Hepatocyte (in vitro differentiated cells): Measurements from ENCODE around the gene RPS24. TPM values are rescaled to one million over a fixed set of nuclear protein-coding genes. Genes with fewer than 3 reads are reported as not detected.

Source experiments
- DNase-seq: peaks from one replicate; pipeline ENCODE4 v3.0.0-alpha.2; 2016; ENCODE audit warnings: low spot score
- H2AFZ ChIP-seq: fragments of 200-600 bp; sonication (generic); 2 replicates; pipeline ENCODE4 v1.6.0; 2016; ENCODE audit warnings: antibody characterized with exemption, mild to moderate bottlenecking
- H3K27ac ChIP-seq: fragments of 200-600 bp; sonication (generic); 2 replicates; pipeline ENCODE4 v1.5.1; 2016; ENCODE audit warnings: mild to moderate bottlenecking
- H3K27me3 ChIP-seq: fragments of 200-600 bp; sonication (generic); 2 replicates; pipeline ENCODE4 v1.6.1; 2016
- H3K36me3 ChIP-seq: fragments of 200-600 bp; sonication (generic); replicated peaks from 2 replicates; pipeline ENCODE4 v1.5.1; 2016; ENCODE audit warnings: low read depth; ENCODE audit not compliant: insufficient read depth
- H3K4me1 ChIP-seq: fragments of 200-600 bp; sonication (generic); 2 replicates; pipeline ENCODE4 v1.5.1; 2016; ENCODE audit warnings: mild to moderate bottlenecking, moderate library complexity; ENCODE audit not compliant: insufficient read depth
- H3K4me2 ChIP-seq: fragments of 200-600 bp; sonication (generic); 2 replicates; pipeline ENCODE4 v1.6.0; 2016
- H3K4me3 ChIP-seq: fragments of 200-600 bp; sonication (generic); 2 replicates; pipeline ENCODE4 v1.5.1; 2016; ENCODE audit warnings: mild to moderate bottlenecking
- H3K79me2 ChIP-seq: fragments of 200-600 bp; sonication (generic); 2 replicates; pipeline ENCODE4 v1.6.0; 2017; ENCODE audit warnings: mild to moderate bottlenecking
- H3K9me2 ChIP-seq: fragments of 200-600 bp; sonication (generic); replicated peaks from 2 replicates; pipeline ENCODE4 v1.6.0; 2017; ENCODE audit warnings: mild to moderate bottlenecking; ENCODE audit not compliant: insufficient read depth
- H3K9me3 ChIP-seq: fragments of 200-600 bp; sonication (generic); 2 replicates; pipeline ENCODE4 v1.5.1; 2016; ENCODE audit warnings: low read depth, mild to moderate bottlenecking
- H4K20me1 ChIP-seq: fragments of 200-600 bp; sonication (generic); 2 replicates; pipeline ENCODE4 v1.6.0; 2016; ENCODE audit warnings: mild to moderate bottlenecking; ENCODE audit not compliant: insufficient read depth, poor library complexity, severe bottlenecking
- EZH2 ChIP-seq: fragments of 200-600 bp; sonication (generic); IDR thresholded peaks from 2 replicates; pipeline ENCODE4 v1.6.1; 2016; ENCODE audit warnings: antibody characterized with exemption, mild to moderate bottlenecking, borderline replicate concordance
- EZH2phosphoT487 ChIP-seq: fragments of 200-600 bp; sonication (generic); IDR thresholded peaks from one replicate; pipeline ENCODE4 v1.6.1; 2018; ENCODE audit warnings: antibody characterized with exemption, mild to moderate bottlenecking, low read depth, moderate library complexity; ENCODE audit not compliant: unreplicated experiment, severe bottlenecking
- WGBS: methylation state at CpG from one replicate; pipeline ENCODE4 v1.1.6; 2016; ENCODE audit warnings: low lambda C conversion rate; ENCODE audit errors: missing lambda C conversion rate; 5-methylcytosine and 5-hydroxymethylcytosine counted together
- polyA plus RNA-seq: library from polyadenylated mRNA; unstranded; fragments of >200 nt; fragmentation: Nextera tagmentation; extraction: Ambion mirVana; gene quantifications from 2 replicates; pipeline ENCODE4 v1.2.1, GENCODE V29; 2016
- total RNA-seq: library from RNA; depleted of rRNA; stranded (reverse); fragments of >200 nt; gene quantifications from 2 replicates; pipeline ENCODE4 v1.2.3, GENCODE V29; 2014
- TF ChIP-seq, protein P1 (sequence below): fragments of 200-600 bp; sonication (generic); IDR thresholded peaks from 2 replicates; pipeline ENCODE4 v1.5.1; 2016; ENCODE audit warnings: antibody characterized with exemption, mild to moderate bottlenecking; ENCODE audit not compliant: poor library complexity

Gene RPS24
- total RNA-seq (2,225 and 2,372 TPM in 2 replicates), polyA plus RNA-seq (391 and 461 TPM in 2 replicates)

- peaks cover 51% of the 10 kb centered on the region for H3K79me2 ChIP-seq
- peak within 1 kb of the TSS; percentile 58 for H2AFZ ChIP-seq
- no peaks in the 10 kb centered on the region for H3K36me3 ChIP-seq
- peak; percentile 99 for DNase-seq
- H3K4me3 ChIP-seq, result peak within 1 kb of the TSS; percentile 37
- peak within 1 kb of the TSS; percentile 77 for H3K27ac ChIP-seq
- no peaks in the 10 kb centered on the region for H3K27me3 ChIP-seq
- H3K9me3 ChIP-seq, result no peaks in the 10 kb centered on the region
- peaks cover 32% of the 10 kb centered on the region for H4K20me1 ChIP-seq
- H3K4me2 ChIP-seq, result peak within 1 kb of the TSS; percentile 91
- under 1% methylated on average over 29 of the region's 55 CpGs for WGBS
- H3K9me2 ChIP-seq, result no peaks in the 10 kb centered on the region
- TF ChIP-seq EZH2, result no peak
- no peak for TF ChIP-seq EZH2phosphoT487
- TF ChIP-seq, protein P1, sequence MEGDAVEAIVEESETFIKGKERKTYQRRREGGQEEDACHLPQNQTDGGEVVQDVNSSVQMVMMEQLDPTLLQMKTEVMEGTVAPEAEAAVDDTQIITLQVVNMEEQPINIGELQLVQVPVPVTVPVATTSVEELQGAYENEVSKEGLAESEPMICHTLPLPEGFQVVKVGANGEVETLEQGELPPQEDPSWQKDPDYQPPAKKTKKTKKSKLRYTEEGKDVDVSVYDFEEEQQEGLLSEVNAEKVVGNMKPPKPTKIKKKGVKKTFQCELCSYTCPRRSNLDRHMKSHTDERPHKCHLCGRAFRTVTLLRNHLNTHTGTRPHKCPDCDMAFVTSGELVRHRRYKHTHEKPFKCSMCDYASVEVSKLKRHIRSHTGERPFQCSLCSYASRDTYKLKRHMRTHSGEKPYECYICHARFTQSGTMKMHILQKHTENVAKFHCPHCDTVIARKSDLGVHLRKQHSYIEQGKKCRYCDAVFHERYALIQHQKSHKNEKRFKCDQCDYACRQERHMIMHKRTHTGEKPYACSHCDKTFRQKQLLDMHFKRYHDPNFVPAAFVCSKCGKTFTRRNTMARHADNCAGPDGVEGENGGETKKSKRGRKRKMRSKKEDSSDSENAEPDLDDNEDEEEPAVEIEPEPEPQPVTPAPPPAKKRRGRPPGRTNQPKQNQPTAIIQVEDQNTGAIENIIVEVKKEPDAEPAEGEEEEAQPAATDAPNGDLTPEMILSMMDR, result no peak
- peaks cover 12% of the 10 kb centered on the region for H3K4me1 ChIP-seq
These were observed at the start of gene RPS24 for GRCh38 chr10:78033637-78034470. Gene RPS24, plus strand, starts transcription at chr10:78033863. Its CDS starts 39 bp downstream, at chr10:78033902.

GRCh38 chr10:77984986-77985385 is 48.7 kb upstream of the RPS24 start:
- TF ChIP-seq EZH2, result no peak
- no peak for TF ChIP-seq EZH2phosphoT487
- TF ChIP-seq, protein P1, result no peak
- no peak overlapping the region for H2AFZ ChIP-seq
- 93% methylated on average over 4 of the region's 4 CpGs for WGBS
- no peak for DNase-seq
- H3K9me2 ChIP-seq, result no peaks in the 10 kb centered on the region
- no peak overlapping the region for H3K27ac ChIP-seq
- H3K9me3 ChIP-seq, result no peaks in the 10 kb centered on the region
- no peaks in the 10 kb centered on the region for H3K79me2 ChIP-seq
- no peaks in the 10 kb centered on the region for H3K36me3 ChIP-seq
- H4K20me1 ChIP-seq, result no peaks in the 10 kb centered on the region
- H3K4me2 ChIP-seq, result no peak overlapping the region
- no peak overlapping the region for H3K4me3 ChIP-seq
- no peaks in the 10 kb centered on the region for H3K27me3 ChIP-seq
- H3K4me1 ChIP-seq, result no peaks in the 10 kb centered on the region

DNA sequence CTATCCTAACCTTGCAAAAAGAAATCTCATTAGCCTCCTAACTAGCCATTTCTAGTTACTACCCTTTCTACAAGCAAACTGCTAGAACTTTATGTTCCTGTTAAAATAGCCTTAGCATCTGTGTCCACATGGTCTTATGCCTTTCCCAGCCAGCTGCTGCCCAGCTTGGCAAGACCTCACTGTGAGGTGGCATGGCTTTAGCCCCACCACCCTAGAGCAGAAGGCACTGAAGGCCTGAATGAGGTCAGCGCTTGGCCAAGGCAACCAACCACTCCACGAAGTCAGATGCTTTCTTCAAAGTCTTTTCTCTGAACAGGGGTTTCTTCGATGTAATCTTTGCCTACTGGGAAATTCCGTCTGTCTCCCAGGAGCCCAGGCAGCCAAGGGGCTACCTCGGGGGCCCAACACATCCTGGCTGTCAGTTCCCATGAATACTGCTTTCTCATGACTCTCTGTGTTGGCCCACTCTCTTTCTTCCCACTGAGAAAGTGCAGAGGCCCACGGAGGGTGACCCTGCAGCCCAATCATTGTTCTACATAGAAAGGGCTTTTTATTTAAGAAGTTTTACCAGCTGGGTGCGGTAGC is 45.9 kb upstream of the RPS24 start:
- Histone ChIP-seq H3K9me2 (no peaks in the 10 kb centered on the region), H3K4me1 (no peaks in the 10 kb centered on the region), H3K9me3 (no peaks in the 10 kb centered on the region), H3K27me3 (no peaks in the 10 kb centered on the region), H3K4me3 (no peak overlapping the region), H3K4me2 (no peak overlapping the region), H3K27ac (no peak overlapping the region), H2AFZ (no peak overlapping the region), H4K20me1 (no peaks in the 10 kb centered on the region), H3K36me3 (no peaks in the 10 kb centered on the region), H3K79me2 (no peaks in the 10 kb centered on the region)
- DNase-seq, result no peak
- WGBS, result 94% methylated on average over 7 of the region's 7 CpGs
- TF ChIP-seq EZH2phosphoT487 (no peak), EZH2 (no peak)
- TF ChIP-seq, protein P1, result no peak
